NCI-H460 (cell line): ENCODE results near the gene USP46. TPM values are rescaled to one million over a fixed set of nuclear protein-coding genes. Genes with fewer than 3 reads are reported as not detected.

Source experiments
- DNase-seq: peaks from one replicate; pipeline ENCODE4 v3.0.0-alpha.2; 2016; ENCODE audit warnings: low read depth; ENCODE audit errors: extremely low read depth
- total RNA-seq: library from RNA; depleted of rRNA; stranded (reverse); fragments of >200 nt; shearing (Covaris generic); gene quantifications from 2 replicates; pipeline ENCODE4 v1.2.3, GENCODE V29; 2014

USP46 gene
- total RNA-seq, 1 experiment from 2014 or later = 10.0 TPM

- DNase-seq = no peak
Measured at GRCh38 chr4:52576961-52577623, 82.0 kb downstream of the USP46 start.

- DNase-seq = no peak
Measured at GRCh38 chr4:52576326-52576725, 82.8 kb downstream of the USP46 start.

GRCh38 chr4:52575406-52575805, 83.7 kb downstream of the USP46 start:
- no peak for DNase-seq

- no peak for DNase-seq
Measured at GRCh38 chr4:52574036-52574435, 85.1 kb downstream of the USP46 start.

- no peak for DNase-seq
Measured at GRCh38 chr4:52573551-52573950, 85.5 kb downstream of the USP46 start.

GRCh38 chr4:52572936-52573485, 86.1 kb downstream of the USP46 start:
- DNase-seq = no peak

- DNase-seq = no peak
Measured at GRCh38 chr4:52568351-52568750, 90.8 kb downstream of the USP46 start.

GRCh38 chr4:52566136-52567031, 92.7 kb downstream of the USP46 start:
- DNase-seq = no peak

- no peak for DNase-seq
Measured at GRCh38 chr4:52560844-52561280, 98.2 kb downstream of the USP46 start.

- no peak for DNase-seq
Measured at GRCh38 chr4:52555356-52555716, 103.8 kb downstream of the USP46 start.

GRCh38 chr4:52554612-52555355, 104.3 kb downstream of the USP46 start:
- DNase-seq = no peak

- no peak for DNase-seq
Measured at GRCh38 chr4:52552778-52553177, 106.3 kb downstream of the USP46 start.

GRCh38 chr4:52551487-52551886, 107.6 kb downstream of the USP46 start:
- no peak for DNase-seq

GRCh38 chr4:52550186-52550585, 108.9 kb downstream of the USP46 start:
- no peak for DNase-seq

GRCh38 chr4:52548818-52549570, 110.1 kb downstream of the USP46 start:
- no peak for DNase-seq

- DNase-seq = no peak
Measured at GRCh38 chr4:52546449-52546848, 112.7 kb downstream of the USP46 start.

- peak; percentile 34 for DNase-seq
Measured at GRCh38 chr4:52545099-52546069, 113.7 kb downstream of the USP46 start.
